Glutamatergic neuron (in vitro differentiated cells): ENCODE results near the gene PDZD4. TPM values are rescaled to one million over a fixed set of nuclear protein-coding genes. Genes with fewer than 3 reads are reported as not detected.

Experiments
- DNase-seq: peaks from one replicate; pipeline ENCODE4 v3.0.0; 2022
- H3K27ac Mint-ChIP-seq: one replicate; pipeline ENCODE4 v1.8.0; 2020; ENCODE audit warnings: mild to moderate bottlenecking, mixed read lengths, inconsistent platforms; ENCODE audit not compliant: unreplicated experiment
- H3K27me3 Mint-ChIP-seq: one replicate; pipeline ENCODE4 v1.8.0; 2020; ENCODE audit warnings: mild to moderate bottlenecking, moderate library complexity, mixed read lengths, inconsistent platforms; ENCODE audit not compliant: unreplicated experiment
- H3K36me3 Mint-ChIP-seq: one replicate; pipeline ENCODE4 v1.8.0; 2020; ENCODE audit warnings: mild to moderate bottlenecking, mixed read lengths, inconsistent platforms; ENCODE audit not compliant: unreplicated experiment
- H3K4me1 Mint-ChIP-seq: one replicate; pipeline ENCODE4 v1.8.0; 2020; ENCODE audit warnings: mild to moderate bottlenecking, low read depth, mixed read lengths, inconsistent platforms; ENCODE audit not compliant: unreplicated experiment
- H3K4me3 Mint-ChIP-seq: one replicate; pipeline ENCODE4 v1.8.0; 2020; ENCODE audit warnings: mild to moderate bottlenecking, mixed read lengths, inconsistent platforms; ENCODE audit not compliant: unreplicated experiment
- H3K9me3 Mint-ChIP-seq: one replicate; pipeline ENCODE4 v1.8.0; 2020; ENCODE audit warnings: mild to moderate bottlenecking, moderate library complexity, mixed read lengths, inconsistent platforms; ENCODE audit not compliant: unreplicated experiment
- total RNA-seq: library from RNA; stranded (reverse); fragmentation: NEBNext Ultra II Directional; extraction: Animal tissue kit (Norgen Biotek cat#: 25700); gene quantifications from one replicate; pipeline ENCODE4 v1.2.1, GENCODE V29; 2021; ENCODE audit not compliant: unreplicated experiment
- TF ChIP-seq, protein P1 (sequence below): fragments of 200-600 bp; sonication (generic); IDR thresholded peaks from one replicate; pipeline ENCODE4 v1.5.0; 2021; ENCODE audit not compliant: partially characterized antibody, unreplicated experiment

Gene PDZD4
- total RNA-seq, 1 donor from 2014 or later: 41.8 TPM

DNA sequence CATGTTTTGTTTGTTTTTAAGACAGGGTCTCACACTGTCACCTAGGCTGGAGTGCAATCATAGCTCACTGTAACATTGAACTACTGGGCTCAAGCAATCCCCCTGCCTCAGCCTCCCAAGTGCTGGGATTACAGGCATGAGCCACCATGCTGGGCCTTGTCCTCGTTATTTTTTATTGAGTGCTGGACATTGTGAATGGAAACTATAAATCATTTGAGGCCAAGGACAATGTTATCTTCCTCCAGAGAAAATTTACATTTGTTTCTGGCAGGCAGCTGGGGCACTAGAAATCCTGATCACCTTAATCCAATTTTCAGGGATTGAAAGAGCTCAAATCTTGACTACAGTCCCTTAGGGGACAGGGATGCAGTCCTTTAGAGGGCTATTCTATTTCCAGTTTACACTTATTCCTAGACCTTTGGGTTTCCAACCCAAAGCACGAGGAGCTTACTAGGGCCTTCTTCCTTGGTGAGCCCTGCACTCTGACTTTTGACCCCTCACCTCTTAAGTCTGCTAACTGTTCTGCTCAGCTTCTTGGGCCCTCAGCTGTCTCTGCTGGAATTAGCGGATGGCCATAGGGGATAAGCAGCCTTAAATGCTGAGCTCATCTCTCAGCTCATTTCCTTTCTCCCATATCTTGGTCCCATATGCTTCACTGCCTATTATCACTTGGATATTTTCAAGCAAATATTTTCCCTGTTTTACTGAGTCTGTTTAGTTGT lies 23.0 kb upstream of the PDZD4 start:
- H3K36me3 Mint-ChIP-seq: no peaks in the 10 kb centered on the region
- H3K9me3 Mint-ChIP-seq: peaks cover 2% of the 10 kb centered on the region

DNA sequence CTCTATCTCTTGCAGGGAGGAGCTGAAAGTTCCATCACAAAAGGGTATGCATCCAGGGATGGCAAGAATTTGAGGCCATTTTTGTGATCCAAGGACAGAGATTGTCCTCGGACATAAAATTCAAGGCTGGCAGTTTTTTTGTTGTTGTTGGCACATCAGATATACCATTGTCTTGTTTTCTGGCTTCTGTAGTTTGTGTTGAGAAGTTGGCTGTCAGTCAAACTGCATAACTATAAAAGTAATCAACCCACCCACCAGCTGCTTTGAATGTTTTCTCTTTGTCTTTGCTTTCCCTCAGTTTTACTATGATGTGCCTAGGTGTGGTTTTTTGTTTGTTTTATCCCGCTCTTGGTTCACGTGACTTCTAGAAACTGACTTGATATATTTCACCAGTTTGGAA lies 21.6 kb upstream of the PDZD4 start:
- peaks cover 2% of the 10 kb centered on the region for H3K9me3 Mint-ChIP-seq
- H3K4me3 Mint-ChIP-seq: no peak overlapping the region
- H3K4me1 Mint-ChIP-seq: peaks cover 2% of the 10 kb centered on the region
- no peak for DNase-seq
- H3K36me3 Mint-ChIP-seq: no peaks in the 10 kb centered on the region
- peaks cover 2% of the 10 kb centered on the region for H3K27me3 Mint-ChIP-seq
- TF ChIP-seq, protein P1, sequence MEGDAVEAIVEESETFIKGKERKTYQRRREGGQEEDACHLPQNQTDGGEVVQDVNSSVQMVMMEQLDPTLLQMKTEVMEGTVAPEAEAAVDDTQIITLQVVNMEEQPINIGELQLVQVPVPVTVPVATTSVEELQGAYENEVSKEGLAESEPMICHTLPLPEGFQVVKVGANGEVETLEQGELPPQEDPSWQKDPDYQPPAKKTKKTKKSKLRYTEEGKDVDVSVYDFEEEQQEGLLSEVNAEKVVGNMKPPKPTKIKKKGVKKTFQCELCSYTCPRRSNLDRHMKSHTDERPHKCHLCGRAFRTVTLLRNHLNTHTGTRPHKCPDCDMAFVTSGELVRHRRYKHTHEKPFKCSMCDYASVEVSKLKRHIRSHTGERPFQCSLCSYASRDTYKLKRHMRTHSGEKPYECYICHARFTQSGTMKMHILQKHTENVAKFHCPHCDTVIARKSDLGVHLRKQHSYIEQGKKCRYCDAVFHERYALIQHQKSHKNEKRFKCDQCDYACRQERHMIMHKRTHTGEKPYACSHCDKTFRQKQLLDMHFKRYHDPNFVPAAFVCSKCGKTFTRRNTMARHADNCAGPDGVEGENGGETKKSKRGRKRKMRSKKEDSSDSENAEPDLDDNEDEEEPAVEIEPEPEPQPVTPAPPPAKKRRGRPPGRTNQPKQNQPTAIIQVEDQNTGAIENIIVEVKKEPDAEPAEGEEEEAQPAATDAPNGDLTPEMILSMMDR: no peak
- H3K27ac Mint-ChIP-seq: no peak overlapping the region

More for the DNA sequence above, 23.0 kb upstream of the PDZD4 start:
- peaks cover 2% of the 10 kb centered on the region for H3K4me1 Mint-ChIP-seq
- peaks cover 2% of the 10 kb centered on the region for H3K27me3 Mint-ChIP-seq
- no peak for DNase-seq
- H3K4me3 Mint-ChIP-seq: no peak overlapping the region
- H3K27ac Mint-ChIP-seq: peak overlapping the region; percentile 18
- TF ChIP-seq, protein P1: no peak

DNA sequence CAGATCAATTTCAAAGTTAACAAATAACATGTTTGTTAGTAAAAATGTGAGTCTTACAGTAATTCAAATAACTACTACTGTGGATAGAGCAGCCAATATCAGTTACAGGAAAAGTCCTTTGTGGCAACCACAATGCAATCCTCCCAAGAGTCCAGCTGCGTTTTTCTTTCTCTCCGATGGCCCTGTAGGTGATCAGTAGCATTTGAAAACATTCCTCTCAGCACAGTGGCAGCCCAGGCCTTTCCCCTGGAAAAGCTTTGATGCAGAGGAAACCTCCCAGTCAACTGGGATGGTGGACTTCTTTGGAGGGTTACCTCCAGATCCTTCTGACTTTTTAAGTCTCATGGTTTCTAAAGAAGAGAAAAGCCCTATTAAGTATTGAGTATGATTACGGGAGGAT lies 18.0 kb upstream of the PDZD4 start:
- Mint-ChIP-seq H3K36me3 (no peaks in the 10 kb centered on the region), H3K4me1 (peaks cover 4% of the 10 kb centered on the region), H3K27ac (no peak overlapping the region), H3K4me3 (no peak overlapping the region), H3K27me3 (no peaks in the 10 kb centered on the region), H3K9me3 (peaks cover 2% of the 10 kb centered on the region)
- DNase-seq: no peak
- TF ChIP-seq, protein P1: no peak

DNA sequence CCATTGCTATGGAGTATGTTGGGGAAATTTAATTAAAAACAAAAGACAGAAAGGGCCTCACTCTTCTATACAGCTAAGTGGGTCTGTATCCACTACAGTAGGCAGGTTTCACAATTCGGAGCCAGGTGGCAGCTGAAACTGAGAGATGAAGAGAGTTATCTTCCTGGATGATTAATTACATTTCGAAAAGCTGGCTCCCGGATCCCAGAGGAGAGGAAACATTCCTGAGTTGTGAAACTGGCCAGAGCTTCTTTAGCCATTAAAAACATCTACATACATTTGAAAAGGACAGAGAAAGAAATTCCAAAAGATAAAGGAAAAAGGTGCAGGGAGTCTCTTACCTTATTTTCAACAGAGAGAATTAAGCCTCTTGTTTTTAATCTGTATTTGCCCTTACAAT lies 15.5 kb upstream of the PDZD4 start:
- Mint-ChIP-seq H3K27ac (no peak overlapping the region), H3K36me3 (no peaks in the 10 kb centered on the region), H3K4me1 (peaks cover 4% of the 10 kb centered on the region), H3K27me3 (no peaks in the 10 kb centered on the region), H3K4me3 (no peak overlapping the region), H3K9me3 (no peaks in the 10 kb centered on the region)
- DNase-seq: no peak
- TF ChIP-seq, protein P1: no peak

DNA sequence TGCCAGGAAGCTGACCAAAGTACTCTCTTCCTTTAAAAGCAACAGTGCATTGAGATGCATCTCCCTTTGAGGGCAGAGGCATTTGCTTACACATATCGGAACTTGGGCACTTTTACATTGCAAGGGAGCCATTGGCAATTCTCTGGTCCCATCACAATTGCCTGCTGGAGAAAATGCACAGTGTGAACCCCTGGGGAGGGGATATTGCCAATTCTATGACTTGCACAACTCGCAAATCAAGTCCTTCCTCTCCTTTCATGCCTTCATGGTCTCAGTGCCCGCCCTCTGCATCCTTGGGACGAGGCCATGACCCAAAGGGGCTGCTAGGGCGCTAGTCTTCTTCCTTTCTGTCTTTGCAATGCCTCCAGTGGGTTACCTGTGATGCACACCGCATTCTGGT lies 14.9 kb upstream of the PDZD4 start:
- DNase-seq: no peak
- peaks cover 4% of the 10 kb centered on the region for H3K4me1 Mint-ChIP-seq

More for the DNA sequence above, 14.9 kb upstream of the PDZD4 start:
- Mint-ChIP-seq H3K36me3 (no peaks in the 10 kb centered on the region), H3K27me3 (no peaks in the 10 kb centered on the region), H3K27ac (no peak overlapping the region), H3K9me3 (no peaks in the 10 kb centered on the region), H3K4me3 (no peak overlapping the region)
- TF ChIP-seq, protein P1: no peak
